ENCODE data around the gene TRUB2. TPM values are rescaled to one million over a fixed set of nuclear protein-coding genes. Genes with fewer than 3 reads are reported as not detected.

Gene TRUB2
- total and polyA plus RNA-seq, 2 of the 13 experiments (the other 11 are each of a cell fraction or from before 2014, with no cell fraction given), result 22.3 to 41.2 TPM

DNA sequence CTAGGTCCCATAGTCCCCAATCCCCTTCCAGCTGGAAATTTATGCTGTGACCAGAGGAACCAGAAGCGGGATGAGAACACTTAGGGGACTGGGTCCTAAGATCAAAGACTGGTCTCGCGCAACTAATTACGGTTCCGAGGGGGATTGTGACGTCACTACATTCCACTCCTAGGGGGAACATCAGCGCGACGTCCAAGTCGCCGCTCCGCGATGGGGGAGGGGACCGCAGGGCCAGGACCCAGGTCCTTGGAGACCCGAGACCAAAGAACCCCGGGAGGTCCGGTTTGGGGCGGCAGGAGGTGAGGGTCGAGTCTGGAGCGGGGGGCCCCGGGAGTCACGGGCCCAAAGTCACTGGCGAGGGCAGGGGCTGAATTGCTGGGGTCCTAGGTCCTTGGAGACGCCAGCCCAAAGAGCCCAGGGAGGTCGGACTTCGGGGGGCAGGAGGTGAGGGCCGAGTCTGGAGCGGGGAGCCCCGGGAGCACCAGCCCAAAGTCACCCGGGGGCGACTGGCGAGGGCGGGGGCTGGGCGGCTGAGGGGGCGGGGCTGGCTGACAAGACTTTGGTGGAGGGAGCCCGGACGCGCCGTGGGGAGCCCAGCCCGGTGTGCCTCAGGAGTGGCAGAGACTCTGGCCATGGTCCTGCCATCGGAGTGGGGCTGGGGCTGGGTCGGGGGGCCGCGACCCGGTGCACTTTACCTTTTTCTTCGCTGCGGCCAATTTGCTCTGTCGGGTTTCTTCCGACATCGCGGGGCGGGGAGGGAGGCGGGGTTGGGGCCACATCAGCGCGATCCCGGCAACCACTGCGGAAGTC, 46.8 kb downstream of the TRUB2 start, which contains the start of gene GOLGA2 (continued):
- no peak for TF ChIP-seq KLF13 (CRISPR knock-in tag; IDR thresholded peaks at IDR 0.05)
- no peak for TF ChIP-seq ZNF329 (CRISPR knock-in tag; IDR thresholded peaks at IDR 0.05; ENCODE audit: low read depth)
- TF ChIP-seq TRIM24 (CRISPR knock-in tag; IDR thresholded peaks at IDR 0.05), result no peak
- TF ChIP-seq RARG (CRISPR knock-in tag; IDR thresholded peaks at IDR 0.05; ENCODE audit: low read depth), result no peak
- no peak for TF ChIP-seq ZNF337 (CRISPR knock-in tag; IDR thresholded peaks at IDR 0.05; ENCODE audit: borderline replicate concordance, low read depth)
- no peak for TF ChIP-seq ZNF546 (CRISPR knock-in tag; conservative IDR thresholded peaks at IDR 0.05)
- no peak for TF ChIP-seq ZNF503 (CRISPR knock-in tag; IDR thresholded peaks at IDR 0.05)
- TF ChIP-seq CREB1 (IDR thresholded peaks at IDR 0.05), result peak; percentile 99
- TF ChIP-seq CREB1 (CRISPR knock-in tag; IDR thresholded peaks at IDR 0.05), result peak; percentile 87
- no peak for TF ChIP-seq PCBP2 (optimal IDR thresholded peaks at IDR 0.05; ENCODE audit: low read depth, low read length, poor library complexity, severe bottlenecking)
- no peak for TF ChIP-seq RFXAP (CRISPR knock-in tag; IDR thresholded peaks at IDR 0.05; ENCODE audit: borderline replicate concordance)
- TF ChIP-seq, protein P1, sequence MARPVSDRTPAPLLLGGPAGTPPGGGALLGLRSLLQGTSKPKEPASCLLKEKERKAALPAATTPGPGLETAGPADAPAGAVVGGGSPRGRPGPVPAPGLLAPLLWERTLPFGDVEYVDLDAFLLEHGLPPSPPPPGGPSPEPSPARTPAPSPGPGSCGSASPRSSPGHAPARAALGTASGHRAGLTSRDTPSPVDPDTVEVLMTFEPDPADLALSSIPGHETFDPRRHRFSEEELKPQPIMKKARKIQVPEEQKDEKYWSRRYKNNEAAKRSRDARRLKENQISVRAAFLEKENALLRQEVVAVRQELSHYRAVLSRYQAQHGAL (CRISPR knock-in tag; IDR thresholded peaks at IDR 0.05; ENCODE audit: not compliant biosample characterization), result no peak
- no peak for TF ChIP-seq CHCHD3 (CRISPR knock-in tag; IDR thresholded peaks at IDR 0.05)
- no peak for TF ChIP-seq LCORL (IDR thresholded peaks at IDR 0.05)
- TF ChIP-seq LCORL (CRISPR knock-in tag; IDR thresholded peaks at IDR 0.05), result peak; percentile 13; the same call in 1 of the 2 replicates
- TF ChIP-seq ZNF124 (CRISPR knock-in tag; IDR thresholded peaks at IDR 0.05), result no peak
- TF ChIP-seq MTA3 (CRISPR knock-in tag; IDR thresholded peaks at IDR 0.05), result no peak
- TF ChIP-seq RBM22 (optimal IDR thresholded peaks at IDR 0.05; ENCODE audit: low read length), result peak; percentile 57
- TF ChIP-seq ZNF552 (CRISPR knock-in tag; IDR thresholded peaks at IDR 0.05; ENCODE audit: borderline replicate concordance), result no peak
- TF ChIP-seq ZNF10 (CRISPR knock-in tag; IDR thresholded peaks at IDR 0.05; ENCODE audit: borderline replicate concordance, low read depth), result no peak
- TF ChIP-seq, protein P2, sequence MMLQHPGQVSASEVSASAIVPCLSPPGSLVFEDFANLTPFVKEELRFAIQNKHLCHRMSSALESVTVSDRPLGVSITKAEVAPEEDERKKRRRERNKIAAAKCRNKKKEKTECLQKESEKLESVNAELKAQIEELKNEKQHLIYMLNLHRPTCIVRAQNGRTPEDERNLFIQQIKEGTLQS (CRISPR knock-in tag; IDR thresholded peaks at IDR 0.05), result 0 out of 2 replicates have a peak, but pooled peaks have one; percentile 14
- no peak for TF ChIP-seq ZNF292 (CRISPR knock-in tag; IDR thresholded peaks at IDR 0.05; ENCODE audit: borderline replicate concordance, low read depth)
- TF ChIP-seq MZF1 (CRISPR knock-in tag; IDR thresholded peaks at IDR 0.05; ENCODE audit: borderline replicate concordance), result no peak
- TF ChIP-seq ZNF331 (CRISPR knock-in tag; IDR thresholded peaks at IDR 0.05), result no peak
- TF ChIP-seq POLR2G (IDR thresholded peaks at IDR 0.05; ENCODE audit: low read depth, low read length), result 0 out of 2 replicates have a peak, but pooled peaks have one; percentile 7
- no peak for TF ChIP-seq ZSCAN25 (CRISPR knock-in tag; IDR thresholded peaks at IDR 0.05)
- no peak for TF ChIP-seq SIN3B (IDR thresholded peaks at IDR 0.05; ENCODE audit: low read length)
- TF ChIP-seq MEF2D (CRISPR knock-in tag; IDR thresholded peaks at IDR 0.05), result no peak
- TF ChIP-seq HNF4A (CRISPR knock-in tag; IDR thresholded peaks at IDR 0.05), result peak; percentile 30; the same call in 1 of the 2 replicates
